DND-41 (cell line): ENCODE measurements around the gene MPP2.

Experiments used
- ATAC-seq: fragments of 200-7000 bp; cut with Tn5 transposase; 3 replicates; pipeline ENCODE4 v1.9.1; 2021; ENCODE audit warnings: low read depth; ENCODE audit not compliant: insufficient read depth
- DNase-seq: peaks from one replicate; pipeline ENCODE4 v3.0.0-alpha.2; 2020
- H2AFZ ChIP-seq: 2 replicates; pipeline ENCODE4 v1.6.0; 2012; ENCODE audit warnings: low read depth, low read length
- H3K27ac ChIP-seq: 2 replicates; pipeline ENCODE4 v1.5.1; 2012; ENCODE audit warnings: low read length, inconsistent platforms
- H3K27me3 ChIP-seq: fragments of 200-600 bp; sonication (generic); 2 replicates; pipeline ENCODE4 v1.6.0; 2012; ENCODE audit warnings: low read length, mild to moderate bottlenecking, inconsistent platforms; ENCODE audit not compliant: insufficient read depth, poor library complexity
- H3K36me3 ChIP-seq: 2 replicates; pipeline ENCODE4 v1.5.1; 2012; ENCODE audit warnings: low read length, inconsistent platforms; ENCODE audit not compliant: insufficient read depth
- H3K4me1 ChIP-seq: 2 replicates; pipeline ENCODE4 v1.5.1; 2012; ENCODE audit warnings: mild to moderate bottlenecking, low read length; ENCODE audit not compliant: insufficient read depth
- H3K4me2 ChIP-seq: 2 replicates; pipeline ENCODE4 v1.6.0; 2012; ENCODE audit warnings: mild to moderate bottlenecking, moderate library complexity, low read length, inconsistent platforms; ENCODE audit not compliant: insufficient read depth
- H3K4me3 ChIP-seq, 2 experiments: fragments of 200-600 bp in 1 of 2; shearing (Covaris generic) in 1 of 2; 2 replicates each; pipeline ENCODE4 v1.5.1; 2012 to 2016; ENCODE audit warnings: inconsistent platforms in 2 of 2, low read length in 2 of 2, mild to moderate bottlenecking in 2 of 2, low read depth in 1 of 2, moderate library complexity in 1 of 2
- H3K79me2 ChIP-seq: 2 replicates; pipeline ENCODE4 v1.6.0; 2012; ENCODE audit warnings: low read length, inconsistent platforms; ENCODE audit not compliant: insufficient read depth
- H3K9ac ChIP-seq: 2 replicates; pipeline ENCODE4 v1.6.0; 2012; ENCODE audit warnings: low read depth, mild to moderate bottlenecking, inconsistent platforms, low read length, moderate library complexity
- H3K9me3 ChIP-seq: 2 replicates; pipeline ENCODE4 v1.5.1; 2012; ENCODE audit warnings: low read length, moderate library complexity, mild to moderate bottlenecking, inconsistent platforms; ENCODE audit not compliant: insufficient read depth, severe bottlenecking
- H4K20me1 ChIP-seq: 2 replicates; pipeline ENCODE4 v1.6.0; 2012; ENCODE audit warnings: low read length; ENCODE audit not compliant: insufficient read depth
- EZH2 ChIP-seq: IDR thresholded peaks from 3 replicates; pipeline ENCODE4 v1.6.1; 2012; ENCODE audit warnings: borderline replicate concordance, low read depth, mild to moderate bottlenecking, moderate library complexity, low read length, inconsistent platforms; ENCODE audit not compliant: severe bottlenecking
- TF ChIP-seq, protein P1 (sequence below): IDR thresholded peaks from 2 replicates; pipeline ENCODE4 v1.5.1; 2012; ENCODE audit warnings: borderline replicate concordance, low read length, moderate library complexity, mild to moderate bottlenecking; ENCODE audit not compliant: poor library complexity, severe bottlenecking; ENCODE audit errors: extremely low read depth

MPP2 gene

DNA sequence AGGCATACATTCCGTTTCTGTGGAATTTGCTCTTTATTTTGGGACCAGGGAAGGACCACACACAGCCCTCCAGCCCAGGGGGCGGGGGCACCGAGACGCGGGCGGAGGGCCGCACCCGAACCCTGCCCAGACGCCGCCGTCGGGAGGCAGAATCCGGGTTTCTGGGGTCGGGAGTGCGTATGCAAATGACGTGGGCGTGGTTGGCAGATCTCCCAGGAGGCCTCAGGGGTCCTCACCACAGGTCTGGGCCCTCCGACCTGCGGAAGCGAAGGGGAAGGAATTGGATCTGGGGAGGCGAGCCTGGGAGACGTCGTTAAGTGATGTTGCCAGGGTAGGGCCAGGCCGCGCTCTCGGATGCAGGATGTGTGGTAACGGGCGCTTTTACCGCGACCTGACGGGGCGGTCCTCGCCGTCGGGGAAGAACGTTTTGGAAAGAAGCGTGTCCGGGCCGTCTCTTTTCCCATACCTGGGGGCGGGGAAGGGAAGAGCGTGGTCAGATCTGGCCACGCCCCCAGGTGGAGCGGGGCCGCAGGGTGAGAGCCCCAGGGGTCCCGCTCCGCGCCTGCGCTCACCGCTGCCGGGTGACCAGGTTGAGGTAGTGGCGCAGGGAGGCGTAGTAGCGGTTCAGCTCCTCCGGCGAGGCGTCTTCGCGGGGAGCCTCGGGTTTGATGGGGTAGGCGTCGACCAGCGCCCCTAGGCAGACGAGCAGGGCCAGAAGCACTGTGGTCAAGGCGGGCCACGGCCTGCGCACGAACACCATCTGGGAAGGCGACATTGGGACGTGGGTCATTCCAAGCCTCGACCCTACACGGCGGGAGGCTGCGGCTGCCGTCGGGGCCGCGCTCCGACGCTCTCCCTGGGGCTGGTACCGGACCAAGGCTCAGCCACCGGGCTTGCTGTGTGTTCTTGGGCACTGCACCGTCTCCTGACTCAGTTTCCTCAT is 45.7 kb upstream of the MPP2 start:
- Histone ChIP-seq H3K79me2 (no peaks in the 10 kb centered on the region), H3K9ac (no peak overlapping the region), H3K4me1 (no peaks in the 10 kb centered on the region), H3K9me3 (no peaks in the 10 kb centered on the region), H3K27me3 (peaks cover 9% of the 10 kb centered on the region), H4K20me1 (no peaks in the 10 kb centered on the region), H3K27ac (no peak overlapping the region), H2AFZ (no peak overlapping the region), H3K36me3 (no peaks in the 10 kb centered on the region), H3K4me3 (no peak overlapping the region), H3K4me2 (no peak overlapping the region)
- TF ChIP-seq, protein P1, sequence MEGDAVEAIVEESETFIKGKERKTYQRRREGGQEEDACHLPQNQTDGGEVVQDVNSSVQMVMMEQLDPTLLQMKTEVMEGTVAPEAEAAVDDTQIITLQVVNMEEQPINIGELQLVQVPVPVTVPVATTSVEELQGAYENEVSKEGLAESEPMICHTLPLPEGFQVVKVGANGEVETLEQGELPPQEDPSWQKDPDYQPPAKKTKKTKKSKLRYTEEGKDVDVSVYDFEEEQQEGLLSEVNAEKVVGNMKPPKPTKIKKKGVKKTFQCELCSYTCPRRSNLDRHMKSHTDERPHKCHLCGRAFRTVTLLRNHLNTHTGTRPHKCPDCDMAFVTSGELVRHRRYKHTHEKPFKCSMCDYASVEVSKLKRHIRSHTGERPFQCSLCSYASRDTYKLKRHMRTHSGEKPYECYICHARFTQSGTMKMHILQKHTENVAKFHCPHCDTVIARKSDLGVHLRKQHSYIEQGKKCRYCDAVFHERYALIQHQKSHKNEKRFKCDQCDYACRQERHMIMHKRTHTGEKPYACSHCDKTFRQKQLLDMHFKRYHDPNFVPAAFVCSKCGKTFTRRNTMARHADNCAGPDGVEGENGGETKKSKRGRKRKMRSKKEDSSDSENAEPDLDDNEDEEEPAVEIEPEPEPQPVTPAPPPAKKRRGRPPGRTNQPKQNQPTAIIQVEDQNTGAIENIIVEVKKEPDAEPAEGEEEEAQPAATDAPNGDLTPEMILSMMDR: no peak
- TF ChIP-seq EZH2: no peak
- DNase-seq (no peak), ATAC-seq (no peak)

DNA sequence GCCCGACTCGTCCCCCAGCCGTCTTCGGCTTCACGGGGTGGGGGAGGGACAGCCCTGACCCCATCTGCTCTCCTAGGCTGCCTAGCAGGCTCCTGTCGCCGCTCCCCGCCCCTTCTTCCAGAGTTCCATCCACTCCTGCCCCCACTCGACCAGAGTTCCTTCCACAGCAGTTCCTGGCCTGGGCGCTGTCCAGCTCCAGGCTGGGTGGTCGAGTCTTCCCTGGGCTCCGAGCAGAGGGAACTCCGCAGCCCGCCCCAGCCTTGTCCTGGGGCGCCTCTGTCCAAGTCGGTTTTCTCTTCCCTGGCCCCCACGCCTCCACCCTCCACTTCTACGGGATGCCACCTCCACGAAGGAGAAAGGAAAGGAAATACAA is 45.0 kb upstream of the MPP2 start:
- Histone ChIP-seq H3K4me2 (no peak overlapping the region), H3K27me3 (peaks cover 9% of the 10 kb centered on the region), H3K4me1 (no peaks in the 10 kb centered on the region), H3K4me3 (no peak overlapping the region), H3K27ac (no peak overlapping the region), H3K9me3 (no peaks in the 10 kb centered on the region), H3K9ac (no peak overlapping the region), H2AFZ (no peak overlapping the region), H3K79me2 (no peaks in the 10 kb centered on the region), H4K20me1 (no peaks in the 10 kb centered on the region), H3K36me3 (no peaks in the 10 kb centered on the region)
- TF ChIP-seq, protein P1: no peak
- TF ChIP-seq EZH2: no peak
- no peak for ATAC-seq
- DNase-seq: no peak

DNA sequence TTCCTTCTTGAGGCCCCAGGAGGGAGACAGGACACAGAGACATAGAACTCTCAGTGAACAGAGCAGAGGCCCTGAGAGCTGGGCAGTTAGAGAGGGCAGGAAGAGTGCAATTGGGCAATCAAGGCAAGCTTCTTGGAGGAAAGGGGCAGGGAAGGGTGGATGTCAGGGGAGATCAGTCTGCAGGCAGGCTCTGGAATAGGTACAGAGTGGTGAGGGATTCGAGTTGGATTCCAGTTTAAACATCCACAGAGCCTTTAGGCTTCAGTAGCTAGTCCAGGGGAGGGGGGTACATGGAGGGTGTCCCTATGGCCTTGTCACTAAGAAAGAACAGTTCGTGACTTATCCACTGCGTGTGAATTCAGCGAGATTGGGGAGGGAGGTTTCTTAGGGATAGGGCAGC is 44.4 kb upstream of the MPP2 start:
- Histone ChIP-seq H3K27ac (no peak overlapping the region), H2AFZ (no peak overlapping the region), H3K4me3 (no peak overlapping the region), H3K9ac (no peak overlapping the region), H3K4me2 (no peak overlapping the region), H3K36me3 (no peaks in the 10 kb centered on the region), H3K79me2 (no peaks in the 10 kb centered on the region), H3K27me3 (peaks cover 9% of the 10 kb centered on the region), H3K4me1 (no peaks in the 10 kb centered on the region), H3K9me3 (no peaks in the 10 kb centered on the region), H4K20me1 (no peaks in the 10 kb centered on the region)
- no peak for TF ChIP-seq EZH2
- TF ChIP-seq, protein P1: no peak
- DNase-seq: no peak
- no peak for ATAC-seq
